Measurements from ENCODE around the gene METTL24.

Gene METTL24

DNA sequence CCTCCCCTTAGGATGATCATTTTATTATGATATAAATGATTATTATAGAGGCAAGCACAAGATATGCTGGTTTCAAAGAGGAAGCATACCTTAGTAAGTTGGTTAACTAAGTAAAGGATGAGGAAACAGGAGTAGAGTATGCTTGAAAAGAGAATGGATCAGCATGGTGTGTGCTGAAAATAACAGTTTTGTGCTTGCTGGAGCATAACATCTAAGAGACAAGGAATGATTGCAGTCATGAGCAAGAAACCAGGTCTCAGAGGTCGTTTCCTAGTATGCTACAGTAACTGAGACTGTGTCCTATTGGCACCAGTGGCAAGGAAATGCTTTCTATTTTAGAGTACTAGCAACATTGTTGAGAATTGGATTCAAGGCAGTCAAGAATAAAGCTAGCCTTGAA is 143.8 kb downstream of the METTL24 start:
- TF ChIP-seq, protein P1, sequence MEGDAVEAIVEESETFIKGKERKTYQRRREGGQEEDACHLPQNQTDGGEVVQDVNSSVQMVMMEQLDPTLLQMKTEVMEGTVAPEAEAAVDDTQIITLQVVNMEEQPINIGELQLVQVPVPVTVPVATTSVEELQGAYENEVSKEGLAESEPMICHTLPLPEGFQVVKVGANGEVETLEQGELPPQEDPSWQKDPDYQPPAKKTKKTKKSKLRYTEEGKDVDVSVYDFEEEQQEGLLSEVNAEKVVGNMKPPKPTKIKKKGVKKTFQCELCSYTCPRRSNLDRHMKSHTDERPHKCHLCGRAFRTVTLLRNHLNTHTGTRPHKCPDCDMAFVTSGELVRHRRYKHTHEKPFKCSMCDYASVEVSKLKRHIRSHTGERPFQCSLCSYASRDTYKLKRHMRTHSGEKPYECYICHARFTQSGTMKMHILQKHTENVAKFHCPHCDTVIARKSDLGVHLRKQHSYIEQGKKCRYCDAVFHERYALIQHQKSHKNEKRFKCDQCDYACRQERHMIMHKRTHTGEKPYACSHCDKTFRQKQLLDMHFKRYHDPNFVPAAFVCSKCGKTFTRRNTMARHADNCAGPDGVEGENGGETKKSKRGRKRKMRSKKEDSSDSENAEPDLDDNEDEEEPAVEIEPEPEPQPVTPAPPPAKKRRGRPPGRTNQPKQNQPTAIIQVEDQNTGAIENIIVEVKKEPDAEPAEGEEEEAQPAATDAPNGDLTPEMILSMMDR (IDR thresholded peaks at IDR 0.05; ENCODE audit: insufficient read depth, low read length, poor library complexity, severe bottlenecking), result no peak
- no peak for DNase-seq (ENCODE audit: extremely low read depth, insufficient read length)
- peaks cover 10% of the 10 kb centered on the region for H3K36me3 ChIP-seq (ENCODE audit: control insufficient read depth, insufficient read depth, low read length)

DNA sequence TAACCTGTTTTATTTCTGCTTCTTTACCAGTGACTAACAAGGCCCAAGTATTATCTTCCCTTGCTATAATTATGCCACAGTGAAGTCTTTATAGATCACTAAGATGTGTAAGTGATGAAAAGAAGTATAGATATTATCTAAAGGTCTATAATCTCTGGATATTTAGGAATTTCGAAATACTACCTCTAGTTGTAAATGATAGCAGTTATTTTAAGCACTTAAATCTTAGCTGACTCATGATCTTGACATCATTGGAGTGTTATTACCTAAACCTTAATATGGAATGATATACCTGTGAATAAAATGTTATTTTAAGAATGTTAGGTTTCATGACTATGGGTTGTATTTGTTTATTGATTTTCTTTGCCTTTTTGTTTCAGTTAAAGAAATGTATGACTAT is 146.4 kb downstream of the METTL24 start:
- no peak overlapping the region for H3K4me3 ChIP-seq (replicated peaks; ENCODE audit: low read depth, low read length)
- no peaks in the 10 kb centered on the region for H3K27me3 ChIP-seq (replicated peaks; ENCODE audit: control insufficient read depth, insufficient read depth, low read length)
- DNase-seq (ENCODE audit: extremely low read depth, insufficient read length), result no peak
- H3K36me3 ChIP-seq (ENCODE audit: control insufficient read depth, insufficient read depth, low read length), result peaks cover 10% of the 10 kb centered on the region
- TF ChIP-seq, protein P1 (IDR thresholded peaks at IDR 0.05; ENCODE audit: insufficient read depth, low read length, poor library complexity, severe bottlenecking), result no peak

More for the DNA sequence above, 143.8 kb downstream of the METTL24 start:
- Histone ChIP-seq H3K4me3 (replicated peaks; ENCODE audit: low read depth, low read length) (no peak overlapping the region), H3K27me3 (replicated peaks; ENCODE audit: control insufficient read depth, insufficient read depth, low read length) (no peaks in the 10 kb centered on the region)

DNA sequence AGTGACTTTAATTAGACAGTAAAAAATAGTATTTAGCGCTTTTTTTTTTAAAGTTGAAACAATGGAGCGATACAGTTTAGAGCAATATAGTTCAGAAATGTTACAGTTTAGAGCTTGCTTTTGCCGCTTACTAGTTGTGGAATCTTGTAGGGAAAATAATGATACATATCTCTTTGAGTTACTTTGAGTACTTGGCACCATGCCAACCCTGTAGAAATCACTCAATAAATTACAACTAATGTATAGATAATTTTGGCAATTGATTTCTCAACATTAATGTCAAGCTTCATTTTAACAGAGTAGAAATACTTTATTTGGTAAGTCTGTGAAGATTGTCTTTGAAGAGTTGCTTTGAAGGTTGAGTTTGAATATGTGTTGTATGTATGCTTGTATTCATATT is 150.5 kb downstream of the METTL24 start:
- no peak for DNase-seq (ENCODE audit: extremely low read depth, insufficient read length)
- Histone ChIP-seq H3K36me3 (ENCODE audit: control insufficient read depth, insufficient read depth, low read length) (peaks cover 5% of the 10 kb centered on the region), H3K27me3 (replicated peaks; ENCODE audit: control insufficient read depth, insufficient read depth, low read length) (no peaks in the 10 kb centered on the region), H3K4me3 (replicated peaks; ENCODE audit: low read depth, low read length) (no peak overlapping the region)
- TF ChIP-seq, protein P1 (IDR thresholded peaks at IDR 0.05; ENCODE audit: insufficient read depth, low read length, poor library complexity, severe bottlenecking), result no peak

DNA sequence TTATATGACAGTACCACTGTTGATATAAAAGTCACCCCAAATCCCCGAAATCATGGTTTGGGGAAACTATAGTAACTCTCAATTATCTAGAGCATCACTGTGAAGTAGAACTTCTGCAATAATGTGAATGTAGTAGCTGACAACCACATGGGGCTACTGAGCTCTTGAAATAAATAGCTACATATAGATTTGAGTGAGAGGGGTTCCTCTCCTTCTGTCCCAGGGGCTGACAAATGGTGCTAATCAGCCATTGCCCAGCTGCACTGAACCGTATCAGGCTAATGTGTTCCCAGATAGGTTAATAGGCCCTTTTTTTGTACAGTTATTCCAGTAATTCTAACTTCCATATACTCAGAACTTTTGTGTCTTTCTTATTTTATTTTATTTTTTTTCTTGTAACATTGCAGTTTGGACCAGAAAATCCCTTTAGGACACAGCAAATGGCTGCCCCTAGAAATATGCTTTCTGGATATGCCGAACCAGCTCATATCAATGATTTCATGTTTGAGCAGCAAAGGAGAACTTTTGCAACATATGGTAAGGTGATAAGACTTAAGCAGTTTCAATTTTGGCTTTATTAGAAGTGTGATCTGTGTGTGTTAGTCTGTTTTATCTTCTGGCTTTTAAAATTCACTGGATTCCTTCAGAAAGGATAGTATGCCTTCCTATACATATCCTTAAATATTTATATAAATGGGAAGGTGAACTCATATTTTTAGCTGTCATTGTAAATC is 156.8 kb downstream of the METTL24 start:
- H3K4me3 ChIP-seq (replicated peaks; ENCODE audit: low read depth, low read length), result no peak overlapping the region
- no peak for DNase-seq (ENCODE audit: extremely low read depth, insufficient read length)
- no peaks in the 10 kb centered on the region for H3K27me3 ChIP-seq (replicated peaks; ENCODE audit: control insufficient read depth, insufficient read depth, low read length)
- no peaks in the 10 kb centered on the region for H3K36me3 ChIP-seq (ENCODE audit: control insufficient read depth, insufficient read depth, low read length)
- TF ChIP-seq, protein P1 (IDR thresholded peaks at IDR 0.05; ENCODE audit: insufficient read depth, low read length, poor library complexity, severe bottlenecking), result no peak

DNA sequence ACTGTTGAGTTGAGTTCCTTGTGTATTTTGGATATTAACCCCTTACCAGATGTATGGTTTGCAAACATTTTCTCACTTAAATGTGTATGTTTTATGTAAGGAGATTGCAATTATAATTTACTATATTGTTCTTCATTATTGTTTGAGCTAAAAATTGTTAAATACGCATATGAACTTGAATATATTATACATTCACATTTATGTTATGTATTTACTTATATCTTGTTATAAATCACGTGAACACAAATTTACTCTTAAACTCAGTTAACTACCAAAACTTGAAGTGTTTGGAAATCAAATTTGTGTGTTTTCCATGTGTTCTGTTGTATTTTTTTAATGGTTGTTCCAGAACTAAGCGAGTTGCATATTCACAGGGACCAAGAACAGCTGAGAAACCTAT is 159.6 kb downstream of the METTL24 start:
- Histone ChIP-seq H3K36me3 (ENCODE audit: control insufficient read depth, insufficient read depth, low read length) (peaks cover 2% of the 10 kb centered on the region; the same call in 1 of the 2 replicates), H3K27me3 (replicated peaks; ENCODE audit: control insufficient read depth, insufficient read depth, low read length) (no peaks in the 10 kb centered on the region), H3K4me3 (replicated peaks; ENCODE audit: low read depth, low read length) (no peak overlapping the region)
- DNase-seq (ENCODE audit: extremely low read depth, insufficient read length), result no peak
- TF ChIP-seq, protein P1 (IDR thresholded peaks at IDR 0.05; ENCODE audit: insufficient read depth, low read length, poor library complexity, severe bottlenecking), result no peak
